Fibroblast of villous mesenchyme (primary cell): Measurements from ENCODE around the gene RASA3. TPM values are rescaled to one million over a fixed set of nuclear protein-coding genes. Genes with fewer than 3 reads are reported as not detected.
A peak's percentile ranks its signal among the peaks of the same experiment; 100 is the strongest.

Experiments
- DNase-seq: peaks from one replicate; pipeline ENCODE4 v3.0.0-alpha.2; 2010; ENCODE audit warnings: low read depth
- H3K4me3 ChIP-seq: 2 replicates; pipeline ENCODE4 v1.5.1; 2011; ENCODE audit warnings: low read depth, mild to moderate bottlenecking, low read length
- CTCF ChIP-seq: IDR thresholded peaks from 2 replicates; pipeline ENCODE4 v1.5.1; 2012; ENCODE audit warnings: low read depth, mild to moderate bottlenecking, low read length; ENCODE audit not compliant: insufficient read depth
- total RNA-seq: library from RNA; depleted of rRNA; stranded (reverse); fragments of >200 nt; gene quantifications from 2 replicates; pipeline ENCODE4 v1.2.3, GENCODE V29; 2012

Gene RASA3
- total RNA-seq, 1 donor = 34.1 TPM

- TF ChIP-seq CTCF = no peak
- DNase-seq = no peak
- no peak overlapping the region for H3K4me3 ChIP-seq
Measured at GRCh38 chr13:114123448-114123847, 9.0 kb downstream of the RASA3 start.

- no peak overlapping the region for H3K4me3 ChIP-seq
- no peak for DNase-seq
- TF ChIP-seq CTCF = no peak
Measured at GRCh38 chr13:114122591-114123211, 9.7 kb downstream of the RASA3 start.

- no peak for TF ChIP-seq CTCF
- no peak for DNase-seq
- no peak overlapping the region for H3K4me3 ChIP-seq
Measured at GRCh38 chr13:114122127-114122511, 10.3 kb downstream of the RASA3 start.

- H3K4me3 ChIP-seq = no peak overlapping the region
- TF ChIP-seq CTCF = no peak
- peak; percentile 62 for DNase-seq
Measured at GRCh38 chr13:114121496-114122126, 10.8 kb downstream of the RASA3 start.

- H3K4me3 ChIP-seq = no peak overlapping the region
- TF ChIP-seq CTCF = no peak
- DNase-seq = no peak
Measured at GRCh38 chr13:114121031-114121430, 11.4 kb downstream of the RASA3 start.

GRCh38 chr13:114120591-114121011 lies 11.8 kb downstream of the RASA3 start:
- H3K4me3 ChIP-seq = no peak overlapping the region
- TF ChIP-seq CTCF = no peak
- DNase-seq = peak; percentile 45

- DNase-seq = peak; percentile 94
- no peak for TF ChIP-seq CTCF
- peak overlapping the region; percentile 34 for H3K4me3 ChIP-seq
Measured at GRCh38 chr13:114119196-114119595, 13.2 kb downstream of the RASA3 start.
